ENCODE measurements around the gene LIMCH1. TPM values are rescaled to one million over a fixed set of nuclear protein-coding genes. Genes with fewer than 3 reads are reported as not detected.
A peak's percentile ranks its signal among the peaks of the same experiment; 100 is the strongest.

LIMCH1 gene
- total RNA-seq, 4 donors from 2014 or later: 57.6 to 106 (median 90.5) TPM

DNA sequence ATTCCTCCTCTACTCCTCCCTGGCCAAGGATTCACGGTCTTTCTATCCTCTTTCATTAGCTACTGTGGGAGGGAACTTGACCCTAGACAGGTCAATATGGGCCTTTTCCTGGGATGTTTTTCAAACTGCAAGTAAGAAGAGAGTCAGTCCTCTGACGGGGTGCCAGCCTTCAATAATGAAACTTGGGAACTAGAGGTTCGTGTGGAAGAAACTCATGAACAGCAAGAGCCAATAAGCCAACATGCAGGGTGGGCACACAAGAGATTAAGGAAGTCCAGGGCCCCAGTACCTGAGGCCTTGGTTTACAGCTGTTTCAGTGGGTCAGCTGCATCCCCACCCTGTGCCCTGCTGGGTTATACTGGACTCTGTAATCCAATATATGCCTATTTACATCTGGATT, 49.3 kb downstream of the LIMCH1 start:
- WGBS, 2 donors: 59 to 77% methylated on average over 3 of the region's 3 CpGs
- no peak overlapping the region for H3K4me3 ChIP-seq
- no peaks in the 10 kb centered on the region for H3K4me1 ChIP-seq
- H3K36me3 ChIP-seq: peaks cover 0 to 9% (median 0%) of the 10 kb centered on the region in 3 donors
- TF ChIP-seq EP300 (IDR thresholded peaks at IDR 0.05) (no peak), POLR2A (IDR thresholded peaks at IDR 0.05) (no peak)
- TF ChIP-seq, protein P1, sequence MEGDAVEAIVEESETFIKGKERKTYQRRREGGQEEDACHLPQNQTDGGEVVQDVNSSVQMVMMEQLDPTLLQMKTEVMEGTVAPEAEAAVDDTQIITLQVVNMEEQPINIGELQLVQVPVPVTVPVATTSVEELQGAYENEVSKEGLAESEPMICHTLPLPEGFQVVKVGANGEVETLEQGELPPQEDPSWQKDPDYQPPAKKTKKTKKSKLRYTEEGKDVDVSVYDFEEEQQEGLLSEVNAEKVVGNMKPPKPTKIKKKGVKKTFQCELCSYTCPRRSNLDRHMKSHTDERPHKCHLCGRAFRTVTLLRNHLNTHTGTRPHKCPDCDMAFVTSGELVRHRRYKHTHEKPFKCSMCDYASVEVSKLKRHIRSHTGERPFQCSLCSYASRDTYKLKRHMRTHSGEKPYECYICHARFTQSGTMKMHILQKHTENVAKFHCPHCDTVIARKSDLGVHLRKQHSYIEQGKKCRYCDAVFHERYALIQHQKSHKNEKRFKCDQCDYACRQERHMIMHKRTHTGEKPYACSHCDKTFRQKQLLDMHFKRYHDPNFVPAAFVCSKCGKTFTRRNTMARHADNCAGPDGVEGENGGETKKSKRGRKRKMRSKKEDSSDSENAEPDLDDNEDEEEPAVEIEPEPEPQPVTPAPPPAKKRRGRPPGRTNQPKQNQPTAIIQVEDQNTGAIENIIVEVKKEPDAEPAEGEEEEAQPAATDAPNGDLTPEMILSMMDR (IDR thresholded peaks at IDR 0.05): no peak
- no peaks in the 10 kb centered on the region for H3K27me3 ChIP-seq
- H3K27ac ChIP-seq: no peak overlapping the region
- DNase-seq (ENCODE audit: low spot score in 2 of 2): no peak
- H3K9me3 ChIP-seq: peaks cover 0 to 11% (median 0%) of the 10 kb centered on the region in 4 donors

DNA sequence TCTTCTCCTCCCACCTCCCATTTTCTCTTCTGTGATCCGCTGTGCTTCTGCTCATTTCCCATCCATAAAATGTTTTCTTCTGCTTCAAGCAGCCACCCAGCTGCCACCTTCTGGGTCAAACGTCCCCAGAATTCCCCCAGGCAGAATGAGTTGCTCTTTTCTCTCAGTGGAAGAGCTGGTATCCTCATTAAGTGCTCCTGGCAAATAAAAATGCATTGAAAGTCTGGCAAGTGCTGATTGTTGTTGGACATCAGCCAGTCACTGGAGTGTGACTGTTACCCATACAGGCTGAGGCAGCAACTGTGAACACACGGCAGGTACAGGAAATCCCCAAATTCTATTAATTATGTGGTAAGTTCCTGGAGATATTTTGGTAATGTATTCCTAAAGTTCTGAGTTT, 52.6 kb downstream of the LIMCH1 start:
- Histone ChIP-seq H3K27ac (no peak overlapping the region), H3K9me3 (no peaks in the 10 kb centered on the region), H3K4me1 (peaks cover 0 to 8% (median 0%) of the 10 kb centered on the region in 4 donors), H3K36me3 (no peaks in the 10 kb centered on the region), H3K27me3 (no peaks in the 10 kb centered on the region), H3K4me3 (no peak overlapping the region)
- no peak for TF ChIP-seq POLR2A (IDR thresholded peaks at IDR 0.05)
- DNase-seq (ENCODE audit: low spot score in 2 of 2): no peak
- WGBS, 2 donors: 37 to 38% methylated on average over 3 of the region's 3 CpGs

DNA sequence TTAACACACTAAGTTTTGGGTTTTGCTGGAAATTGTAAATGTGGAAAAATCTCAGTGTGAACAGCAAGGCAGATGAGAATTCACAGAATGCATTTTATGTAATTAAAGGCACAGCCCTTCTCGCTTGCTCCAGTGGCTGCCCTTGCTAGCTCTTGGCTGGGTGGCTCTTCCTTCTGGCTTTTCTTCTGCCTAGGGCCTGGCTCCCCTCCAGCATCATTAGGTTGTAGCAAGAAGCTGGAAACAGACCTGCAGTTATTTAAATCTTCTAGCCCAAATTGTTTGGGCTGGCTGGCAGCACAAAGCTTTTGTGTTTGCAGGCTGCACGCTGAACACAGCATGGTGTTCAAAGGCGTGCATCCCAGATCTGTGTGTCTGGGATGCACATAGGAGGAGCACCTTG, 56.5 kb downstream of the LIMCH1 start:
- Histone ChIP-seq H3K36me3 (no peaks in the 10 kb centered on the region), H3K27ac (no peak overlapping the region), H3K27me3 (no peaks in the 10 kb centered on the region), H3K4me3 (no peak overlapping the region), H3K9me3 (no peaks in the 10 kb centered on the region), H3K4me1 (peaks cover 0 to 8% (median 0%) of the 10 kb centered on the region in 4 donors)
- 31% methylated on average over 3 of the region's 3 CpGs for WGBS, 2 donors
- peak in 1 of 2 donors; percentile 30 for DNase-seq (ENCODE audit: low spot score in 2 of 2)
- TF ChIP-seq POLR2A (IDR thresholded peaks at IDR 0.05): no peak
- TF ChIP-seq, protein P1 (IDR thresholded peaks at IDR 0.05): no peak
- no peak for TF ChIP-seq EP300 (IDR thresholded peaks at IDR 0.05)

DNA sequence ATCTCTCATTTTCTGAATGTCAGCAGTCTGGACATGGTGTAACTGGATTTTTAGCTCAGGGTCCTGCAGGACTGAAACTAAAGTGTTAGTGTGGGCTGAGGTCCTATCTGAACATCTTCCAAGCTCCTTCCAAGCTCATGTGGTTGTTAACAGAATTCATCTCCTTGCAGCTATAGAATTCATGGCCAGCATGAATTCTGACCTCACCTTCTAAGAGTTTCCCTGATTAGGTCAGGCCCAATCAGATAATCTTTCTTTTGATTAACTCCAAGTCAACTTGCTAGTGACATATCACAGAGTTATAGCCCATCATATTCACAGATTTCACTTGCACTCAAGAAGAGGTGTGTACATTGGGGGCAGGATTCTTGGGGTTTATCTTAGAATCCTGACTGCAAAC, 59.5 kb downstream of the LIMCH1 start:
- TF ChIP-seq POLR2A (IDR thresholded peaks at IDR 0.05): no peak
- TF ChIP-seq, protein P1 (IDR thresholded peaks at IDR 0.05): no peak
- Histone ChIP-seq H3K36me3 (no peaks in the 10 kb centered on the region), H3K4me1 (peaks cover 0 to 12% (median 0%) of the 10 kb centered on the region in 4 donors), H3K9me3 (no peaks in the 10 kb centered on the region), H3K27me3 (no peaks in the 10 kb centered on the region), H3K4me3 (no peak overlapping the region), H3K27ac (no peak overlapping the region)
- DNase-seq (ENCODE audit: low spot score in 2 of 2): no peak

DNA sequence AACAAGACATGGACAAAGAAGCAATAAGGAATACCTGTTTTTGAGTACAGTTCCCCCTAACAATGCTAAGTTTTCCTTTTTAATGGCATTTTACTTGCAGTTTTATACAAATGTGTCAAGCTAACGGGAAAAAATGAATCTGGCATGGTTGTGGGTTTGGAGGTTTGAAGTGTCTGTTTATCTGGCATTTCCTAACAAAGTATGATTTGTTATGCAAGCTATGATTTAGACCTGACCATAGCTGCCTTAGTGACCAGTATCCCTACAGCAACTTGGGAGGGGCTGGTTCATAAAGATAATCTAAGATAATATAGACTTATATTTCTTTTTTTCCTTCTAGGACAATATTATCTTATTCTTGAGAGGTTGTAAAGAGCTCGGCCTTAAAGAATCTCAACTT, 60.6 kb downstream of the LIMCH1 start:
- no peak for DNase-seq (ENCODE audit: low spot score in 2 of 2)
- Histone ChIP-seq H3K27me3 (no peaks in the 10 kb centered on the region), H3K27ac (no peak overlapping the region), H3K4me3 (no peak overlapping the region), H3K36me3 (no peaks in the 10 kb centered on the region), H3K9me3 (no peaks in the 10 kb centered on the region), H3K4me1 (peaks cover 0 to 12% (median 0%) of the 10 kb centered on the region in 4 donors)
- TF ChIP-seq, protein P1 (IDR thresholded peaks at IDR 0.05): no peak
- TF ChIP-seq EP300 (IDR thresholded peaks at IDR 0.05) (no peak), POLR2A (IDR thresholded peaks at IDR 0.05) (no peak)
- WGBS, 2 donors: 54 to 62% methylated on average over 2 of the region's 2 CpGs

DNA sequence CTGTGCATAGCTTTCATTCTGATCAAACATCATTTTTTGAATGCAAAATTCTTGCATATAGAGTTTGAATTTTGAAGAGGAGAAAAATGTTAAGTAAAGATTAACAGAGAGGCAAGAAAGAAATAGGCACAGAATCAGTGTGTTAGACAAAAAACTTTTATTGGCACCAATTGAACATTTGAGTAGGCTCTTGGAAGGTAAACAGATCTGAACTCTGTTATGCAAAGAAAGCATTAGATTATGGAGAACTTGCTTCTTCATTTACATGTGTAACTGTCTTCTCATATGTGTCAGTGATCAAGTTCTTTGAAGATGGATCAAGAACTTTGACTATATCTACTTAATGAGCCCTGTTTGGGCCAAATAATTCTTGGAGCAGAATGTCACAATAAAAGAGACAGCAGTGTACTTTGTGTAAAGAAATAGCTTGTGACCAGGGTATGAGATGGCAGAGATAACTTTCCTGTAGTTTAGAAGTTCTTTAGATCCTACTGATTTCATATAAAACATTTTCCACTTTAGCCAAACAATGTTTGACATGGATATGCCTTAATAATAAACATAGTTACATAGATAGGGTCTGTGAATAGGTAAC, 61.3 kb downstream of the LIMCH1 start:
- Histone ChIP-seq H3K27ac (no peak overlapping the region), H3K4me1 (peaks cover 0 to 11% (median 0%) of the 10 kb centered on the region in 4 donors), H3K9me3 (no peaks in the 10 kb centered on the region), H3K27me3 (no peaks in the 10 kb centered on the region), H3K36me3 (no peaks in the 10 kb centered on the region), H3K4me3 (no peak overlapping the region)
- TF ChIP-seq, protein P1 (IDR thresholded peaks at IDR 0.05): no peak
- no peak for DNase-seq (ENCODE audit: low spot score in 2 of 2)
